NCI-H1092 (cell line): ENCODE data around the gene MYH11.
"Not testable (repeated sequence)": the region's sequence is repeated elsewhere in the genome, so short reads cannot be mapped to it uniquely, and the experiment has no call there.

Source experiments
- DNase-seq: peaks from one replicate; lab custom pipeline; 2025; lab: John Stamatoyannopoulos, UW

MYH11 gene

GRCh38 chr16:15876503-15876902, 19.7 kb upstream of the MYH11 start:
- no peak for DNase-seq

GRCh38 chr16:15874745-15875314, 18.0 kb upstream of the MYH11 start:
- peak; percentile 13 for DNase-seq

- DNase-seq, result no peak
Observed at GRCh38 chr16:15873737-15874136, 16.9 kb upstream of the MYH11 start.

- DNase-seq, result no peak
Observed at GRCh38 chr16:15873301-15873700, 16.5 kb upstream of the MYH11 start.

GRCh38 chr16:15870011-15870410, 13.2 kb upstream of the MYH11 start:
- DNase-seq, result no peak

GRCh38 chr16:15866451-15866850, 9.6 kb upstream of the MYH11 start:
- DNase-seq, result no peak

GRCh38 chr16:15865742-15866141, 8.9 kb upstream of the MYH11 start:
- no peak for DNase-seq

GRCh38 chr16:15864939-15865338, 8.1 kb upstream of the MYH11 start:
- no peak for DNase-seq

- DNase-seq, result no peak
Observed at GRCh38 chr16:15861996-15862395, 5.2 kb upstream of the MYH11 start.

- no peak for DNase-seq
Observed at GRCh38 chr16:15858921-15859668, 2.3 kb upstream of the MYH11 start.

- DNase-seq, result no peak
Observed at GRCh38 chr16:15857724-15858560, 1.1 kb upstream of the MYH11 start.

- DNase-seq, result no peak
Observed at GRCh38 chr16:15856182-15856581, 646 bp downstream of the MYH11 start.

- no peak for DNase-seq
Observed at GRCh38 chr16:15855704-15856003, 1.2 kb downstream of the MYH11 start.

GRCh38 chr16:15854906-15855703, 1.7 kb downstream of the MYH11 start:
- no peak for DNase-seq

- DNase-seq, result no peak
Observed at GRCh38 chr16:15854061-15854460, 2.8 kb downstream of the MYH11 start.

GRCh38 chr16:15853021-15853420, 3.8 kb downstream of the MYH11 start:
- no peak for DNase-seq

- not testable (repeated sequence) for DNase-seq
Observed at GRCh38 chr16:15850555-15850954, 6.3 kb downstream of the MYH11 start.

GRCh38 chr16:15849209-15849981, 7.4 kb downstream of the MYH11 start:
- DNase-seq, result no peak

- DNase-seq, result no peak
Observed at GRCh38 chr16:15847611-15848175, 9.1 kb downstream of the MYH11 start.

- DNase-seq, result no peak
Observed at GRCh38 chr16:15846510-15846909, 10.3 kb downstream of the MYH11 start.

GRCh38 chr16:15843635-15844279, 13.1 kb downstream of the MYH11 start:
- no peak for DNase-seq
